ENCODE measurements around the gene UBE2H. TPM values are rescaled to one million over a fixed set of nuclear protein-coding genes. Genes with fewer than 3 reads are reported as not detected.

Gene UBE2H
- total and polyA plus RNA-seq, 10 of the 15 experiments (the other 5 are each of a cell fraction or from before 2014, with no cell fraction given): 15.6 to 75.5 (median 32.8) TPM

DNA sequence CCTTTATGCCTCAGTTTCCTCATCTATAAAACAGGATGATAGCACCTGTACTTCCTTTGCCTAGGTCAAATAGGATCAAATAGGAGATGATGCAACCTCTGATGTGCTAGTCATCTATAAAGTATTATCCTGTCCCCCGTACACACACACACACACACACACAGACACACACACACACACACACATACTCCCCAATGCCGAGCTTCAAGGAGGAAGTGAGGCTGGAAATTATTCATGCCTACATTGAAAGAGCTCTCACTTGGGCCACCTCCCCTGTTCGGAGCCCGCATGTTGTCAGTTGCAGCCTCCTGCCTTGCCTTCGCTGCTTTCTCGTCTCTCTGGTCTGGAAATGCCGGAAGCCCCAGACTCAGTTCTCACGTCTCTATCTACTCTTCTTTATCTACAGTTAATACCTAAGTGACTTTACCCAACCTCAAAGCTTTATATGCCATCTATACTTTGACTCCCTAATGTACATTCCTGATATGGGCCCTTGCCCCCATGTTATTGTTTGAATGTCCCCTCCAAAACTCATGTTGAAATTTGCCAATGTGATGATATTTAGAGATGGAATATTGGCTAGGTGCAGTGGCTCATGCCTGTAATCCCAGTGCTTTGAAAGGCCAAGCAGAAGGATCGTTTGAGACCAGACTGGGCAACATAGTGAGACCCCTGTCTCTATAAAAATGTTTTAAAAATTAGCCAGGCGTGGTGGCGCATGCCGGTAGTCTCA lies 6.9 kb upstream of the UBE2H start:
- Histone ChIP-seq H3K79me2 (ENCODE audit: control insufficient read depth, insufficient read depth, low read length) (no peaks in the 10 kb centered on the region), H3K27me3 (replicated peaks in 1 of 2; ENCODE audit: control insufficient read depth in 2 of 2, insufficient read depth in 2 of 2, low read length in 1 of 2) (no peaks in the 10 kb centered on the region), H4K20me1 (ENCODE audit: control insufficient read depth, insufficient read depth) (no peaks in the 10 kb centered on the region), H2AFZ (ENCODE audit: control insufficient read depth, low read depth, low read length) (no peak overlapping the region), H3K4me3 (no peak overlapping the region), H3K27ac (ENCODE audit: control insufficient read depth, insufficient read depth) (no peak overlapping the region), H3K9me3 (replicated peaks; ENCODE audit: control insufficient read depth, insufficient read depth, low read length) (no peaks in the 10 kb centered on the region), H3K4me2 (ENCODE audit: control insufficient read depth, insufficient read depth) (no peak overlapping the region), H3K4me1 (ENCODE audit: control insufficient read depth, insufficient read depth, low read length) (no peaks in the 10 kb centered on the region), H3K36me3 (ENCODE audit: control insufficient read depth in 2 of 2, insufficient read depth in 2 of 2, low read length in 1 of 2) (no peaks in the 10 kb centered on the region), H3K9ac (ENCODE audit: control insufficient read depth, insufficient read depth, low read length) (no peak overlapping the region)
- ChIA-PET POLR2A (no interaction called here), SMC1A (ENCODE audit: uncharacterized antibody, unreplicated experiment) (interaction anchor here (1.3 to 1.5 kb wide), 2 partner anchors 27 to 42 kb away, joined by 4 read pairs; no protein-coding TSS in a partner anchor), CTCF (interaction anchor here (0.6 to 1.3 kb wide), 4 partner anchors 26 to 1076 kb away, joined by 3 to 5 read pairs (median 4); no protein-coding TSS in a partner anchor), RAD21 (ENCODE audit: unreplicated experiment) (interaction anchor here (1.1 to 1.9 kb wide), 4 partner anchors 11 to 51 kb away, joined by 4 to 11 read pairs (median 4); no protein-coding TSS in a partner anchor)
- intact Hi-C loops (cut with micrococcal nuclease; ENCODE audit: unreplicated experiment): no loop called here
- 62% methylated on average over 12 of the region's 12 CpGs for WGBS (ENCODE audit: insufficient coverage, insufficient replicate concordance, low lambda C conversion rate, missing lambda C conversion rate)
- in situ Hi-C loops (cut with MboI): no loop called here
- ATAC-seq: no peak
- BruUV-seq (replicated peaks): no TSS peak
- TF ChIP-seq SP1 (IDR thresholded peaks at IDR 0.05; ENCODE audit: low read depth, low read length): no peak
- no peak for TF ChIP-seq POLR2AphosphoS5 (IDR thresholded peaks at IDR 0.05; ENCODE audit: low read length)
- TF ChIP-seq SPI1 (IDR thresholded peaks at IDR 0.05; ENCODE audit: borderline replicate concordance, insufficient read depth, low read depth, low read length): peak; percentile 38; the same call in 1 of the 2 replicates
- TF ChIP-seq ETV6 (conservative IDR thresholded peaks at IDR 0.05 in 1 of 2, IDR thresholded peaks at IDR 0.05 in 1 of 2; ENCODE audit: borderline replicate concordance in 1 of 2, low read depth in 1 of 2): no peak
- DNase-seq (ENCODE audit: low read depth, low spot score): no peak
- no peak for FAIRE-seq

Measured in GM12878 (cell line).